ENCODE measurements around the gene FOXD2. TPM values are rescaled to one million over a fixed set of nuclear protein-coding genes. Genes with fewer than 3 reads are reported as not detected.

FOXD2 gene
- 0.55 TPM for total RNA-seq

DNA sequence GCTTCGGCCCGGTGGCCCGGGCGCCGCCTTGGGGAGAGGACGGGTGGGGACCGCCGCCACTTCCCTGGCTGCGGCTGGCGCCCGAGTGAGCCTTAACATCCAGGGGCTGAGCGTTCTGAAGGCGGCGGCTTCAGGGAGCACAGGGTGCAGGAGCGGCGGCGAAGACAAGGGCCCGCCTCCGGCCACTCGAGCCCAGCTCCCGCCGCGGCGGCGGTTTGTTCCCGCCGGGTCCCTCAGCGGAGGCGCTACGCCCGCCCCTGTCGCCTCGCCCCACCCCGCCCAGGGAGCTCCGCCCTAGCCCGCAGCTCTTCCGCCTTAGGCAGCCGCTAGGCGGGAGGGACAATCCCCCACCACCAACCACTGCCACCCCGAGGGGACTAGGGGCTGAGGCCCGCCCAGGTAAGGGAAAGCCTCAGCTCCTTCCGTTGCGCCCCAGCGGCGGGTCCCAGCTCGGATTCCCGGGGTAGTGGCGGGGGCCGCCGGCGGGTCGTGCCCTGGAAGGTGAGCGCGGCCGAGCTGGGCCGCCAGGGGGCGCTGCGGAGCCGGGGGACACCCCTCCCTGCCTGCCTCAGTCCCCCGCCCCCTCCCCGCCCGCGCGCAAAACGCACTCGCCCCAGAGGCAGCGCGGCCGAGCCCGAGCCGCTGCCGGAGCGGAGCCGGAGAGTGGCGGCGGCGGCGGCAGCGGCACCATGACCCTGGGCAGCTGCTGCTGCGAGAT is at the start of gene FOXD2:
Gene FOXD2, plus strand, starts transcription at position 598 of the 718 bp plus-strand sequence. Its CDS starts 92 bp downstream, at position 690.
- ATAC-seq (peak; percentile 89), DNase-seq (ENCODE audit: low spot score) (peak; percentile 91)

DNA sequence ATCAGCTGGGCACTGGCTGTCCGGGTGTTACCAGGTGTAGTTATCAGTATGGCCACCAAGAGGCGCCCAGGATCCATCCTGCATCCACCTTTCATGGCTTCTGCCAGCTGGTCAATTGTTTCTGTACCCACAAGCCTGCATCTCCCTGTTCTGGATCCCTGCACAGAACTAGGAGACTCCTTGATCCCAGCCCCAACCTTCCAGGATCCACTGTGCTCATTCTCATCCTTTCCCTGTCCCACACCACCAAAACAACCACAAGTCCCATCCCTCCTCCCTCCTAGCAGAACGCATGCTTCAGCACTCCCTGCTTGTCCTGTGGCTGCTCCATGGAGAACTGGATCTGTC is 49.0 kb upstream of the FOXD2 start:
- DNase-seq (ENCODE audit: low spot score) (peak; percentile 71), ATAC-seq (peak; percentile 93)

DNA sequence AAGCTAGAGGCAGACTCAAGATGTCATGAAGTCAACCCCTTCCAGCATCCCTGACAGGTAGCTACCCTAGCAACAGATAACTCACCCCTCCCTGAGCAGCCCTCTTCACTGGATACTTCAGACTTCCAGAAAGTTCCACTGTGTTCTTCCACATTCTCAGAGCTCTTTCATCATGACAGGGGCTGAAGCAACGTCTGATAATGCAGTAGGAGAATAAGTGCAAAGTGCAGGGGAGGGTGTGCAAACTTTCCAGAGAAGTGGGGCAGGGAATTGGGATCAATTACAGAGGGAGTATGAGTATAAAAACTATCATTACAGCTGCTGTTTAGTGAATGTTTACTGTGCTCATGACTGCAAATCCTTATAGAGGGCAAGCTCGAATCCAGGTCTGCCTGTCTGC is 48.1 kb upstream of the FOXD2 start:
- ATAC-seq (peak; percentile 35), DNase-seq (ENCODE audit: low spot score) (no peak)

DNA sequence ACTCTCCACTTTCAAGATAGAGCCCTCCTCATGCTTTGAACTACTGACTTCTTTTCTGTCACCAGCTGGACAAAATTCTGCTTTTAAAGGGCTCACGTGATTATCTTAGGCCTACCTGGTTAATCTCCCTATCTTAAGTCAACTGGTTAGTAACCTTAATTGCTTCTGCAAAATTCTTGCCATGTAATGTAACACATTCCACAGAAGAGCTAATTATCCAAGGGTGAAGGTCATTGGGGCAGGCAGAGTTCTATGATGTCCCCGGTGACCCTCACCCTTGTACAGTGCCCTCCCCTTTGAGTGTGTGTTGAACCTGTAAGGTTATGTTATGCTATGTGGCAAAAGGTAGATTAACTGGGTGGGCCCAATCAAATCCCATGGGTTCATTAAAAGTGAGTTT is 47.0 kb upstream of the FOXD2 start:
- ATAC-seq (no peak), DNase-seq (ENCODE audit: low spot score) (no peak)

DNA sequence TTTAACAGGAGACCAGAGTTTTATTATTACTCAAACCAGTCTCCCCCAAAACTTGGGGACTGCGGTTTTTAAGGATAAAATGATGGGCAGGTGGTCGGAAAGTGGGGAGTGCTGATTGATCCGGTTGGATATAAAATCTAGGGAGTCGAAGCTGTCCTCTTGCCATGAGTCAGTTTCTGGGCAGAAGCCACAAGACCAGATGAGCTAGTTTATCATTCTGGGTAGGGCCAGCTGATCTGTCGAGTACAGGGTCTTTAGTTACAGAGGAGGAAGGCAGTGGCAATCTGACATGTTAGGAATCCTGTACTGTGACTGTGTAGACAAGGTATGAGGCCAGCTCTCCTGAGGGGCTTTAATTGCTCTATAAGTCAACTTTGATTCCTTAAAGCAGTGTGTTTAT is 44.7 kb upstream of the FOXD2 start:
- no peak for DNase-seq (ENCODE audit: low spot score)
- no peak for ATAC-seq

DNA sequence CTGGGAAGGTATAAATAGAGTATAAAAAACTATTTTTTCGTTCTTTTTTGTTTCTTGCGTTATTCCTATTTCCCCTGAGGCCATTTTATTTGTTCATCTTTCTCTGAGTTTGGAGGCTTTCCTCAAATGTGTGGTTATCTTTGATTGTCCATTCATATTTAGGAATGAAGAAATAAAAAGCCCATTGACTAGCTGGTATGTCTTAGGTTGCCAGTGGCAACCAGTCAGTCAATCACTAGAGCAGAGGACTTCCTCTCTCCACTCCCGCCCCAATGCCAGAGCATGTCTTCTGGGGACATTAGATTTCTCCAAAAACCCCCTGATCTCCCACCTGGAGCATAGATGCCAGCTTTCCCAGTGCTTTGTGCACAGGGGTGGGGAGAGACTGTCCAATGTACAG is 42.4 kb upstream of the FOXD2 start:
- ATAC-seq: no peak
- DNase-seq (ENCODE audit: low spot score): no peak

DNA sequence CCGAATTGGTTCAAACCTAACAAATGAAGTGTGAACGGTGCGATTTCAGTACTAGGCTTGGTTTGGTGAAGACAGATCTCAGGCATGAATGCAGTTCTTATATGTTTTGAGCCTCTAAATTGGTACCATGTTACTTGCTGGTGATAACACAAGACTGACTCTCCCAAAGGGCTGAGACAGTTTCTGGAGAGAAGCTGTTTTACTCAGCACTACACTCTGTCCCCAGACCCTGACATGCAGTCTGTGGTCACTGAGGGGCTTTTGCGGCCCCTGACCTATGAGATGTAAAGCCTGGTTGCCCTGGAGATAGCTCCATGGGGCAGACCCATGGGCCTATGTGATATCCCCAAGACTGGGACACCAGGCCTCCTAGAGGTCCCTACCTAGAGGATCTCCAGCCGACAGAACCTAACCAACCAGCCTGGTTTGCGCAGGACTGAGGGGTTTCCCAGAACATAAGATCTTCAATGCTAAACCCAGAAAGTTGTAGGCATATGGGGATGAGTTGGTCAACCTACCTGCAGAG is 41.1 kb upstream of the FOXD2 start:
- ATAC-seq (no peak), DNase-seq (ENCODE audit: low spot score) (no peak)

DNA sequence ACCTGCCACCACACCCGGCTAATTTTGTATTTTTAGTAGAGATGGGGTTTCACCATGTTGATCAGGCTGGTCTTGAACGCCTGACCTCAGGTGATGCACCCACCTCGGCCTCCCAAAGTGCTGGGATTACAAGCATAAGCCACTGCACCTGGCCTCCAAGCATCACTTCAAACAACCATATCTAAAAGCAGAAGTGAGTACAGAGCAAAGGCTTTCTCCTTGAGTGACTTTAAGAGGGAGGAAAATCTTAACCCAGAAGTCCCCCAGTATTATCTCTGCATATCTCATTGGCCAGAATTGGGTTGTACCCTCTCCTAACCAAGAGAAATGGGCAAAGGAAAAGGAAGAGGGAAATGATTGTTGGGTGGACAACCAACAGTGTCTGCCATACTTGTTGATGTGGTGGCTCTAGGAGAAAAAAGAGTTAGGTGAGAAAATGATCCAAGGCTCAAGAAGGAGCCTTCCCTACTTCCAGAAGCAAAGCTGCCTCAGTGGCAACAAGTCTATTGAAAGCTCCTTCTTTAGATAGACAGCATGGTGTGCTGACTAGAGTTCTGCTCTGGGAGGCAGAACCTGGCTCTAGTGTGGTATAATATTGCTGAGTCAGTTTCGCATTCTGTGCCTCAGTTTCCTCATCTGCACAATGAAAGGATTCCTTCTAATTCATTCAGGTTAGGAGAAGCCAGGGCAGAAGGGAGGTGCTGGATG is 38.6 kb upstream of the FOXD2 start:
- DNase-seq (ENCODE audit: low spot score) (no peak), ATAC-seq (no peak)

DNA sequence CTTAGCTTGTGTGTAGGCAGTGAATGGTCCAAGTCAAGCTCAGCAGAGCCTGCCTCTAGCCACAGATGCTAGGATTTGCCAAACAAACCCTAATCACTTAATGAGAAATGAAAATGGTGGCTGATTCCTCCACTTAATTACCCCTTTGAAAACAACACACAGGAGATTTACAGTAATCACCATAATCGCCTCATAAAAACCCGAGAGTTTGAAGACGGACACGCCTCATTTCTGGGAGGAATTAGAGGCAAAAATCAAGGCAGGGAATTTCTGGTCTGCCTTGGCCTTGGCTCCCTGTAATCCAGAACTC is 38.0 kb upstream of the FOXD2 start:
- DNase-seq (ENCODE audit: low spot score): no peak
- ATAC-seq: no peak

DNA sequence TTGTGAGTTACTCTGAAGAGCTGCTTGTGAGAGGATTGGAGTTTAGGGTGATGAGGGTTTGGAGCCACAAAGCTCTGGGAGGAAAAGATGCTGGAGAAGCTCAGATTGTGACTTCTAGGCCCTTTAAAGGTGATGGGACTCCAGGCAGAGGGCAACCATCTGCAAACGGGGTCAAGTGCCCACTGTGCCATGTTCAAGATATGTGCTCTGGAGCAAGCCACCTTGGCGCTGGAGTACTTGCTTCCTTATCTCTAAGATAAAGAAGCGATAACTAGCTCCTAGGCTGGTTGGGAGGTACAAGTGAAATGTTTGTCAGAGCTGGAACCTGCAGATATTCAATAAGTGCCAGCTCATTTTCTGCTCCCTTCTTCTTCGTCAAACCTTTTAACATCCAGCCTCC is 36.1 kb upstream of the FOXD2 start:
- DNase-seq (ENCODE audit: low spot score): no peak
- no peak for ATAC-seq

DNA sequence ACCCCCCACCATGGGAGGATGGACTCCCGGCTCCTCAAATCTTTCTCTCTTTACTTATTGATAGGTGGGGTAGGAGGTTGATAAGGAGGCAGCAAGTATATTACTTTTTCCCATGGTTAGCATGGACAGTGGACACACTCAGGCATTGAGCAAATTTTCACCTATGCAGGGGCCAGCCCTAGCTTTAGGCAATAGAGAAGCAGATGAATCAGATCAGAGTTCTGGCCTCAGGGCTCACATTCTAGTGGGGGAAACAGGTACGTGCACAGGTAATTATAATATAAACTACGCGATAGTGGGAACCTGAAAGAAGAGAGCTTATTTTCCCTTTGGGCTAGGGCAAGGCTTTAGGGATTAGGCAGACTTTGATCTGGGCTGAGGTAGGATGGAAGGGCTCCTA is 35.3 kb upstream of the FOXD2 start:
- DNase-seq (ENCODE audit: low spot score) (no peak), ATAC-seq (no peak)

DNA sequence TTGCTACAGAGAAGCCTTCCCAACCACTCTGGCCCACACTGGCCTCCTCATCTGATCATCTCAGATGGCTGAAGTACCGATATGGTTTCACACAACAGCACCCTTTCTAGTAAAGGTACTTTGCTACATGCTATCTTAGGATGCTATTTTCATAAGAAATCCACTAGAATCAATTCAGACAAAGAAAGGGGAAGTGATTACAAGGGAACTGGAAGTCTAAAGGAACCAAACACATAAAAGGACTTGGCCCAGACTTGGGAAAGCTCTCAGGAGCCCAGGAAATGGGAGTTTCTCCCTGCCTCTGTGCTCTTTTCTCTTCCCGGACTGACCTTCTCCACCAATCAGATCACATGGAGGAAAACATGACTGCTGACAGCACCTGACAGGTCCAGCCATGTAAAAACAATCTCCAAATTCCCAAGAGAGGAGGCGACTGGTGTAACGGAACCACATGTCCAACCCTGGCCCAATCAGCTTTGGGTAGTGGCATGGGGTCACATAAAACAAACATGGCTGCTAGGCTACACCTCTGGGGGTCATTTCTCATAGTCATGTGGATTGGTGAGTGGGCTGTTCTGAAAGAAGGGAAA is 34.4 kb upstream of the FOXD2 start:
- DNase-seq (ENCODE audit: low spot score) (no peak), ATAC-seq (no peak)

DNA sequence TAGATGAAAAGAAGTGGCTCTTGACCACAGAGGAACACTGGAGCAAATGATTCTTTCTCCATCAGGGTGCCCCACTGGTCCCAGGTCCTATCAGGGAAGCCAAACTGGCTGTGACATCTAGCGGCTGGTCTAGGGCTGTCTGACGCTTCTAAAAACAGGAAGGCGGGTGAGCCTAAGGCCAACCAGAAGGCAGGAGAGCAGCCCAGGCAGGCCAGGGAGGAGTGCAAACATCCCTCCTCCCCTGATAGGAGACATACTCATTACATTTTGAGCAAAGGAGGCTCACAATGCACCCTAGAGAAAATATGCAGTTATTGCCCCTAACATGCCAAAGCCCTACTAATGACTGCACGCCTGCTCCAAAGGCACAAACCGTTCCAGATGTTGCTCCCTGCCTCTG is 32.1 kb upstream of the FOXD2 start:
- ATAC-seq (no peak), DNase-seq (ENCODE audit: low spot score) (no peak)

DNA sequence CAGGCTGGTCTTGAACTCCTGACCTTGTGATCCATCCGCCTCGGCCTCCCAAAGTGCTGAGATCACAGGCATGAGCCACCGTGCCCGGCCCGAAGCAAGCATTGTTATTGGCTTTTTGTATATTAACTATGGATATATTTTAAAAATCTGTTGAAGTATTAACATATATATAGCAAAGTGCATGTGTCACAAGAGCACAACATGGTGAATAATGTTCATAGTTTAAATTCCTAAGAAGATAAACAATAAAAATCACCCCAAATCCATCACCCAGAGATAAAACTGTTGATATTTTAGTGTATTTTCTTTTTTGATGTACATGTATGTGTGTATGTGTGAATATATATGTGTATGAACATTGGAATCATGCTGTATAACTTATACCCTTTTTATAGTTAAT is 30.9 kb upstream of the FOXD2 start:
- DNase-seq (ENCODE audit: low spot score): no peak
- no peak for ATAC-seq

DNA sequence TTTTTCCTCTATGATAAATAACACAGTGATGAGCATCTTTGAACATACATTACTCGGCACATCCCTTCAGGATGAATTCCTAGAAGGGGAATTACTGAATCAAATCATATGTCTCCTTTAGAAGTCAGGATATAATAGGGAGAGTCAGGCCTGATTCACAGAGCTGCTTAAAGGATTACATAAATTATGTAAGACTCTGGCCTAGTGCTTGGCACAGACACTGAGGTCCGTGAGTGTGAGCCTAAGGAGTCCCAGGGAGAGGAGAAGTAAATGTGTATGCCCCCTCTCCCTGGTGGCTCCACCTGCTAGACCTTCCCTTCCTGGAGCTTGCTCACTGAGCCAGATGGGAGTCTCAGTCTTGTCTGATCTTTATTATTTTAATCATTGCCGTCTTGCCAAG is 30.4 kb upstream of the FOXD2 start:
- DNase-seq (ENCODE audit: low spot score): no peak

DNA sequence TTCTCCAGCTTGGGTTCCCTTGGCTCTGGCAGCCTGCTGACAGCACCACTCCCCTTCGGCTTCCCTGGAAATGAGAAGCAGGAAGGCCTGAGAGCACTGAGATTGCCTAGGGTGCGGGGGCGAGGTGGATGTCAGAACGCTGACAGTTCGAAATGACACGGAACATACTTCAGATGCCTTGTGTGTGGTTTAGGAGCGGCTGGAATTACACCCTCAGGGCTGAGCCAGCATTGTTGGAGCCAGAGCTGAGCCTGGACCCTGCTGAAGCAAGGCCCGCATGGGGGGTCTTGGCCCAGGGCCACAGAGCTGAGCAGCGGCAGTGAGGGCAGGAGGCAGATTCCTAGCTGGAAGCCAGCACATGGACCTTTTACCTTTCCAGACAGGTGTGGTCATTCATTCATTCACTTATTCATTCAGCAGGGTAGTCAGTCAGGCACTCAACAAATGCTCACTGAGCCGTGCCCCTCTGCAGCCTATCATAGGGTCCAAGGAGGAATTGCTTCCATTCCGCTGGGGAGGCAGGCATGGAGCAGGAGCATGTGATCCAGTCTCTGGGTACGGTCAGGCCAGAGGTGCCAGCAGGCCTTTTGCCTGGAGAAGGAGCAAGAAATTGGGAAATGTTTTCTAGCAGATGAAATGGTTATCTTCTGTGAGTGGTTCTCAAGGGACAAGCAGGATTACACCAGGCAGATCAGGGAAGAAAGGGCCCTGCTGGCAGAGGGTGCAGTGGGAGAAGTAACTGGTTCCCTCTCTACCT is 28.4 kb upstream of the FOXD2 start:
- DNase-seq (ENCODE audit: low spot score) (no peak), ATAC-seq (no peak)

More for the DNA sequence above, 30.4 kb upstream of the FOXD2 start:
- ATAC-seq: no peak

DNA sequence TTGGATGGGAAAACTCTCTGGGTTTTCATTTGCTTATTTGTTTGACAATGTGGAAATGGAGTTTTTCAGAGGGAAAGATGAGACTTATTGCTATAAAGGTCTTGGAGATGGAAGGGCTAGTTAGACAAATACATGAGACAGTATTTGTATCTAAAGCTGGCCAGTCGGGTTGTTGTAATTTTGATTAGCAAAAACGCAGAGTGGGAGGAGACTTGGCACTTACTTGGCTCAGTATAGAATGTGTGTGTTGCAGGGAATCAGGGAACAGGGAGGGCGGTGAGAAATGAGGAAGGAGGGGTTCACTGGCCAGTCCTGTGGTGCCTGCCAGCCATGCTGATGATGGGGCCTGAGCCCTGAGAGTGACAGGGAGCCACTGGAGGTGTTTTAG is 27.8 kb upstream of the FOXD2 start:
- ATAC-seq (no peak), DNase-seq (ENCODE audit: low spot score) (no peak)

DNA sequence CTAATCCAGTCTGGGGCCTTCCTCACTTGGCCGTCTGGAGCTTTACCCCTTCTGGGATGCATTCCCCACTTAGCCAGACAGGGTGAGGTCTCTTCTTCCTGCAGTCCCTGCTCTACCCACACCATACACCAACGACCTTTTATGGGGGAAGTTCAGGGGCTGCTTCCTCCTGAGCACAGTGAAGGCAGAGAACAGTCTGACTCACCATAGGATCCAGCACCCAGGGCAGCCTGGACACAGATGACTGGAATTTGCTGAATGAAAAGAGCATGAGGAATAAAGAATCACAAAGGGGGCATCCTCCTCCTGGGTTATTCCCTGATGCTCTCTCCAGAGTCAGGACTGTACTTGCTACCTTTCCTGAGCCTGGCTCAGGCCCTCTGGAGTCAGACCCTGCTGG is 26.4 kb upstream of the FOXD2 start:
- no peak for ATAC-seq
- DNase-seq (ENCODE audit: low spot score): no peak

DNA sequence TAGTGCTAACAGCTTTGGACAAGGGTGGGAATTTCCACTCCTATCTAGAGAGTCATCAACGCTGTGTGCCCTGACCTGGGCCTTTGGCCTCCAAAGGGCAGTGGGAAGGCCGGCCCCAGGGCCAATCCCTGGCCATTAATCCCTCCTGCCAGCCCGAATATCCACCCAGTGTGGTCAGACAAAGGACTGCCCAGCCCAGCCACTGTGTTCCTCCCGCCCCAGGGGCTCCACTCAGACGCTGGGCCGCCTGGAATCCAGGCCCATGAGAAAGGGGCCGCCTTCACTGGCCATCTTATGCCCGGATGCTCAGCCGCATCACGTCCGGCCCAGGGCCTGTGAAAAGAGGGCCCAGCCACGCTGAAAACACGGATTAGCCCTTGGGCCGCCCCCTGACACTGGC is 25.4 kb upstream of the FOXD2 start:
- DNase-seq (ENCODE audit: low spot score): no peak
- ATAC-seq: no peak

DNA sequence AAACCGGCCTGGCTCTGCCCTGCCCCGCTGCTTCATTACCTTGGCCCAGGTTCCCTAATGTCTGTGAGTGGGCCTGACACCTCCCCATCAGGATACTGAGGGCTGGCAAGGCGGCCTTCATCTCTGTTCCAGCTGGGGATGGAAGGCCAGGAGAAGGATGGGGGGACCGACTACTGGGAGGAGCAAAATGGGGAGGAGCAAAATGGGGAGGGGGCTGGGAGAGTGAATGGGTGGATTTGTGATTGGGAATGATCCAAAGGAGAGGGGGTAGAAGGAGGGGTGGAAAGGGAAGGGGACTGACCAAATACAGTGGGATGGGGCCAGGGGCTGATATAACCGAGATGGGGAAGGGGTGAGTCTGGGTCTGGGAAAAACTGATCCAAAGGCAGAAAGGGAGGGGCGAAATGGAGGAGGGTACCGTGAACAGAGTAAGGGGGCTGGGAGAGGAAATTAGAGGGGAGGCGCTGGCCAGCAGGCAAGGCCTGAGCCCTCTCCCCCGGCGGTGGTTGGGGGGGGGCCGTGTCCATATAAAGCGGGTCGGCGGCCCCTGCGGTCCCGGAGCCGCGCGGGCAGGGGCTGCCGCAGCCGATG is 22.0 kb upstream of the FOXD2 start, which contains the start of gene FOXE3:
Gene FOXE3, plus strand, starts transcription at position 558 of the 591 bp plus-strand sequence. Its CDS starts 31 bp downstream, at position 589.
- DNase-seq (ENCODE audit: low spot score) (no peak), ATAC-seq (no peak)
